Stomach (tissue), 4 donors: ENCODE results near the gene THSD4.

Experiments used
- CTCF ChIP-seq, 7 experiments: fragments of 450-650 bp in 4 of 7; fragments of 200-600 bp in 3 of 7; sonication (generic) in 3 of 7; IDR thresholded peaks; one replicate each; pipeline ENCODE4 v1.5.1; 2016 to 2019; ENCODE audit warnings: antibody characterized with exemption in 7 of 7, control low read depth in 2 of 7, mild to moderate bottlenecking in 1 of 7
- POLR2A ChIP-seq, 4 donors: fragments of 450-650 bp; IDR thresholded peaks; one replicate each; pipeline ENCODE4 v1.6.1; 2016; ENCODE audit warnings: antibody characterized with exemption in 4 of 4, control low read depth in 2 of 4, mild to moderate bottlenecking in 1 of 4, moderate library complexity in 1 of 4

DNA sequence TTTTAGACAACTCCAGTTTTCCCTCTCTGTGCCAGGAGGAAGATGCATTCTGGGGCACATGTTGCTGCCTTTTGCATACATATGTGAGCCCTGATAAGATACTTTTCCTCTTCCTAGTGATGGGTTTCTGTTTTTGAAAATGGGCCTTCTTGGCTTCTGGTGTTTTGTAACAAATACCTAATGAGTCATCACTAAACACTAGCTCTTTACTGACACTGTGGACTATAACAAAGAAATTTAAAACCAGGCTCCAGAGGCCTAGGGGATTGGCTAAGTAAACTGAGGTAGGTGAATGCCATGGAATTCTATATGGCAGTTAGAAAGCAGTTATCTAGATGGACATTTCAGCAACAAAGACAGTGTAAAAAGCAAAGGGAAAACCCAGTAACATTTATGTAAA lies 601.7 kb downstream of the THSD4 start:
- TF ChIP-seq CTCF (IDR thresholded peaks at IDR 0.05) (no peak), POLR2A (IDR thresholded peaks at IDR 0.05) (no peak)
